GM18907 (cell line): ENCODE results near the gene DHRS13.
"Not testable (repeated sequence)": the region's sequence is repeated elsewhere in the genome, so short reads cannot be mapped to it uniquely, and the experiment has no call there.

Source experiments
- ATAC-seq: cut with Tn5 transposase; IDR thresholded peaks from one replicate; pipeline ENCODE4 v1.9.1; 2021; ENCODE audit warnings: mild to moderate bottlenecking, moderate library complexity; ENCODE audit not compliant: unreplicated experiment

Gene DHRS13

DNA sequence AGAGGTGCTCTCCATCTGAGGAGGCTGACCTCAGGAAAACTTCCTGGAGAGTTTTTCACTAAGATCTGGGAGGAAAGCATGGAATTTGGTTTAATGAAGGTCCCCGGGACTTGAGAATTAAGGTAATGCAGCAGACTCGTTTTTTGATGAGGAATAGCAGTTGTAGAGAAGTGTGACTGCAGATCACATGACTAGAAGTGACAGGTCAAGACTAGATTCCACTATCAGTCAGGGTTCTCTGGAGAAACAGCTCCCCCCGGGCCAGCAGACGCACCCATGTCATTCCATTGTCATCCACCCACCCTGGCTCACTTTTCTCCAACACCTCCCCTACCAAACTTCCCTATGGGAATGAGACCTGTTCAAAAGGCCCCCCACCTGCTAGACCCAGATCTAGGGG, 1.9 kb upstream of the DHRS13 start:
- ATAC-seq, result no peak

GRCh38 chr17:28903546-28903841, 615 bp upstream of the DHRS13 start:
- not testable (repeated sequence) for ATAC-seq

DNA sequence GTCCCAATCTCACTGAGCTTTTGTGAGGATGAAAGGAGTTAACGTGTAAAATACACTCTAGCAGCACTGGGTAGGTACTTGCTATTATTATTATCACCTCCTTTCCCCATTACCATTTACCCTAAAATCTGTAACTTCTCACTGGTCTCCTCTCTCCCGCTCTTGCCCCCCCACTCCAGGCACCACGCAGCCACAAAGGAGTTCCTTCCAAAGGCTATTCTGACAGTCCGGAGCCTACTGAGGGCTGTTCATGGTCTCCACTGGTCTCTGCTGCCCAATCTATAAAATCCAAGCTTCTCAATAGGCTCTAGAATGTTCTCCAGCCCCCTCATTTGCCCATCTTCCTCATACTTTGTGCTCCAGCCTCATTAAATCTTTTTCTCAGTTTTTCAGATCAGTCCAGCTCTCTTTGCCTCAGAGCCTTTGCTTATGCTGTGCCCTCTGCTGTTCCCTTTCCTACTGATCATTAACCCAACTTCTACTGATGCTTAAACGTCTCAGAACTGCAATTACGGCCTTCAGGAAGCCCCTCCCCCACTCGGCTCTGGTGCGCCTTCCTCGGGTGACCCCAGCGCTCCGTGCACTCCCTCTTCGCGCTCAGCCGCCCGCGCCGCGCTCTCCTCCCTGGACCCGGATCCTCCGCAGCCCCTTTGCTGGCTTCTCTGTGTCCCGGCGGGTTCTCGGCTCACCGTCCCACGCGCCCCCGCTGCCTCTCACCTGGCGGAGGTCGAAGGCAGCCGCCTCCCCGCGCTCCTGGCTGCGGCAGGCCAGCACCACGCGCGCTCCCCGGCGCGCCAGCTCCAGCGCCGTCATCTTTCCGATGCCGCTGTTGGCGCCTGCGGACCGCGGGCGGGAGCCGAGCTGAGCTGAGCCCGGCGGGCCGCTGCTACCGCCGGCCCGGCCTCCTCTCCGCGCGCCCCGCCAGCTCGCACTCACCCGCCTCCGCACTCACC, 737 bp downstream of the DHRS13 start:
- peak; percentile 43 for ATAC-seq

DNA sequence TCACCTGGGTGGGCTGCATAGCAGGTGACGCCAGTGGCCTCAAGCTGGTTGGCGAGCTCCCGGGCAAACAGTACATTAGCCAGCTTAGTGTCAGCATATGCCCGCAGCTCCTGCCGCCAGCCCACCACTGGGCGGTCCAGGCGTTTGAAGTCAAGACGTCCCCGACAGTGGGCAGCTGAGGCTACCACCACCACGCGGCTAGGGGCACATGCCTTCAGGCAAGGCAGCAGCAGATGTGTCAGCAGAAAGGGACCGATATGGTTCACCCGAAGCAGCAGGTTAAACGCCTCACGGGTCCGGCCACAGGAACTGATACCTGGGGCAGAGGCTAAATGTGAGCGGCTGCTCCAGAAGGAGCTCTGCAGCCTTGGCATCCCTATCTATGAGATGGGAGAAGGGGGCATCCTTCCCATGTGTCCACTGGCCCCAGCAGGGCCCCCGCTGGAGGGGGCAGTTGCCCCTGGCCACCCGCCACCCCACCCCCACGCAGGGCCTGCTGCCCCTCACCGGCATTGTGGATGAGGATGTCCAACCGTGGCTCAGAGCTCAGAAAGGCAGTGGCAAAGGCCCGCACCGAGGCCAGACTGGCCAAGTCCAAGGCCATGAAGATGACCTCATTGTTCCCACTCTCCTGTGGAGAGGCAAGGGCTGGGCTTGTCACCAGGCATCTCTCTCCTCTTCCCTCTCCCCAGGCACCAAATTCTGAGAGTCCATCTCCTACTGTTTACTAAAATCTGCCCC, 1.7 kb downstream of the DHRS13 start:
- no peak for ATAC-seq

DNA sequence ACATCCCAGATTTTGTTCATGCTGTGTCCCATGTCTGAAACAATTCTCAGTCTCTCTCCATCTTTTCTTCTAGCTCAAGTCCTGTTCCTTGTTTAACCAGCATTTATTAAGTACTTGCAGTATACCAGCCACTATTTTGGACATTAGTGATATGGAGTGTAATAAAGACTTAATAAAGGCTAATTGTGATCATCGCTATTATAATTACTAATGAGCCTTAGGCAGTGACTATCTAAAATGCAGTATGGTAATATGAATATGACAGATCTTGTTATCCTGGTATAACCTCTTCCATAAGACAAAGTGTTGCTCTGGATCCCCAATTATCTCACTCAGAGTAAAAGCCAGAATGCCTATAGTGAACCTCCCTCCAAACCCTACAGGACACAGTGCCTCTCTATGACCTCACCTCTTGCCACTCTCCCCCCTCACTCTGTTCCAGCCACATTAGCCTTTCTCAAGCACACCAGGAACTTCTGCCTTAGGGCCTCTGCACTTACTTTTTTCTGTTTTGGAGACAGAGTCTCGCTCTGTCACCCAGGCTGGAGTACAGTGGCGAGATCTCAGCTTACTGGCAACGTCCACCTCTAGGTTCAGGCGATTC, 3.6 kb downstream of the DHRS13 start:
- no peak for ATAC-seq

GRCh38 chr17:28898527-28898955, 4.3 kb downstream of the DHRS13 start:
- no peak for ATAC-seq

DNA sequence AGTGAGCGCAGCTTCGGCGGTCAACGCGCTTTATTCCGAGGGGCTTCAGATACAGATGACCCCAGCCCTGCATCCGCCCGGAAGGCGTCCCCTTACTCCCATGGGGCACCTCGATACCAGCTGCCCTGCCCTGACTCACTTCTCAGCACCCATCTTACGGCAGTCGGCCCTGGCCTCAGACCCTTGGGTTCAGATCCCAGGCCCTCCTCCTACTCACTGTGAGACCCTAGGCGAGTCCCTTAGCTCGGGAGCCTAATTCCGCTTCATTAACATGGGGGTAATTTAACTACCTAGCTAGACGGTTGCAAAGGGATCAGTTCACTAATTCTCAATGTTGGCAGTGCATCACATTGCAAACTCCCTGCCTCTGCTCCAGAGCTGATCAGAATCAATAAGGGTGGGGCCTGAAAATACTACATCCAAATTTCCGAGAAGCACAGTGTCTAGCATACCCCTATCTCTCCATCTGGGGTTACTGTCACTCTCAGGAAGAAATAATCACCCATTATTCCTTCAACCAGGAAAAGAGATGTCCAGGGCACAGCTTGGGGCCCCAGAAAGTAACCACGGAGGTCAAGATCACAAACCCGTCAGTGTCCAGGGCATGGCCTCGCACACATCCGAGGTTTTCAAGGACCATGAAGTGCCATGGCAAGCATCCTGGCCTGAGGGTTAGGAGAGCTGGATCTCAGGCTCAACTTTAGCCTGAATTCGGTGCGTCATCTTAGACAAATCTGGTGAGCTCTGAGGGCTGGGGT, 4.9 kb downstream of the DHRS13 start:
- ATAC-seq, result no peak

DNA sequence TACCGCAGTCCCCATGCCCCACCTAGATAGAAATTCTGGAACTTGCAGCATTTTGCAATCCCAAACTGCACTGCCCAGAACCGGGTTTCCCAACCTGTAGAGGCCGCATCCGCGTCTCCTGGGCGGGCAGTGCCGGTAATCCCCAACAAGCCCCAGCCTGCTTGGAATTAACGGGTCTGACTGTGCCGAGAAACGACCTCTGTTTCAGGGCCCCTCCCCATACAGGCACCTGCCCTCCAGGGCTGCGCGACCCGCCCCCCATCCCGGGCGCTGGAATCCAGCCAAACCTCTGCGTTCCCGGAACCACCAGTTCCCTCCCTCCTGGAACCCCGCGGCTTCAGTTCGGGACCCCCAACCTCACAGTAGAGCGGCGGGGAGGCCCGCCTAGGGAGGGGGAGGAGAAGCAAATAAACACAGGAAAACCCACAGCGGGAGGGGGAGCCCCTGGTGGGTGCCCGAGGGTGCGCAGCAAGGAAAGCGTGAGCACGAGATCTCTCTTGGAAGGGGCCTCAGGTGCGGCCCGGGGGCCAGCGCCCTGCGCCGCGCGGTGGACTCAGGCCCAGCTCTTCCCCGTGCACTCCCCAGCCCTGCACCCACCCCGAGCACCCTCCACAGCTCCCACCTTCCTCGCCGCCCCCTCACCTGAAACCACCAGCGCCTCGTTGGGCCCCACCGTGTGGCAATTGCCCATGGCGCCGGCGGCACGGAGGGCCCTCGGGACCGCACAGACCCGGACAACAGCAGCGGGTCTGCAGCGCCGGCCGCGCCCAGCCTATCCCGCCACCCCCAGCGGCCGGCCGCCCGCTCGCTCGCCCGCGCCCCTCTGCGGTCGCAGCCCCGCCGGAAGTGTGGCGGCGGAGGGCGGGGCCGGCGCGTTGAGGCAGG, 5.8 kb downstream of the DHRS13 start, which contains the start of gene FLOT2:
TSS of gene FLOT2 (minus strand) at position 850 of the 885 bp plus-strand sequence. CDS start at position 691, 159 bp downstream.
- no peak for ATAC-seq

- ATAC-seq, result no peak
These were observed 6.4 kb downstream of the DHRS13 start for GRCh38 chr17:28896491-28896883.

DNA sequence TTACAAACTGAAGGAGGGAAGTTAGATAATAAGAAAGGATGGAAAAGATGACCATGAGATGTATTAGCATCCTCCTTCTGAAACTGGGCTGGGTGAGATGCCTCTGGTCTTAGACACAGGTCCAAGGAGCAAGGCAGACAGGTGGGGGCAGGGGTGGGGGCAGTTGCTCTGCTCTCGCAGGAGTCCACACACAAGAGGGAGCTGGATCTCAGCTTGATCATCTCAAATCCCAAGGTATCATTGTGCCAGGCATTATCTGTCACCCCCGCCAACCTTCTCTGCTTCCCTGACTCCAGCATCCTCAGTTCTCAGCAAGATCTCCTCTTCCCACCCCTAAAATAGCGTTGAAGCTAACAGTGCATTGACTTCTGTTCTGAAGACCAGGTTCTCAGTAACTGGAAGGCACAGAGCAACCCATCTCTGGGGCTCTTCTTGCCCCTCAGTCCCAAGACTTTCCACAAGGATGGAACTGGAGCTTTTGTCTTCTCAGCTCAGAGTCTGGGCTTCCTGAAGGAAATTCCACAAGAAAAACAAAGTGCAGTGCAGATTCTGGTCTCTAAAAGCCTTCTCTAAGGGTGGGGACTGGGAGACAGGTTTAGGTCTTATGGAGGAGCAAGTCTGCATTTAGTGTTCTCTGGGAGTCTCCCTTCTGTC, 7.0 kb downstream of the DHRS13 start:
- ATAC-seq, result no peak

GRCh38 chr17:28893248-28894183, 9.4 kb downstream of the DHRS13 start:
- ATAC-seq, result peak; percentile 28

GRCh38 chr17:28892024-28892423, 10.9 kb downstream of the DHRS13 start:
- ATAC-seq, result no peak

DNA sequence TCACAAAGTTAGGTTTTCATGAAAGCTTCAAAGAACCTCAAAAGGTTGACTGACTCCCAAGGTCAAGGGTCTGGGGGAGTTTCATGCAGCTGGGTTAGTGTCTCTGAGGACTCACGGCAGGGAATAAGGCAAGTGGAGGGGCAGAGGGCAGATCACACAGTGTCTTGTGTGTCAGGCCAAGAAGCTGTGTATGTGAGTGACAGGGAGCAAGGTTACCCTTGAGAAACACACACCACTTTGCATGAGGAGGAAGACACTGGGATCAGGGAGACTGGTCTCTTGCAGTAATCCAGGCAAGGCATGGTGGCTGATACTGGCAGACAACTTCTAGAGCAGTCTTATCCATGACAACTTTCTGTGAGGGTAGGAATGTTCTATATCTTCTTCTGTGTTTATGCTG, 11.7 kb downstream of the DHRS13 start:
- no peak for ATAC-seq

- no peak for ATAC-seq
These were observed 12.9 kb downstream of the DHRS13 start for GRCh38 chr17:28889996-28890395.

- no peak for ATAC-seq
These were observed 14.0 kb downstream of the DHRS13 start for GRCh38 chr17:28888832-28889231.

DNA sequence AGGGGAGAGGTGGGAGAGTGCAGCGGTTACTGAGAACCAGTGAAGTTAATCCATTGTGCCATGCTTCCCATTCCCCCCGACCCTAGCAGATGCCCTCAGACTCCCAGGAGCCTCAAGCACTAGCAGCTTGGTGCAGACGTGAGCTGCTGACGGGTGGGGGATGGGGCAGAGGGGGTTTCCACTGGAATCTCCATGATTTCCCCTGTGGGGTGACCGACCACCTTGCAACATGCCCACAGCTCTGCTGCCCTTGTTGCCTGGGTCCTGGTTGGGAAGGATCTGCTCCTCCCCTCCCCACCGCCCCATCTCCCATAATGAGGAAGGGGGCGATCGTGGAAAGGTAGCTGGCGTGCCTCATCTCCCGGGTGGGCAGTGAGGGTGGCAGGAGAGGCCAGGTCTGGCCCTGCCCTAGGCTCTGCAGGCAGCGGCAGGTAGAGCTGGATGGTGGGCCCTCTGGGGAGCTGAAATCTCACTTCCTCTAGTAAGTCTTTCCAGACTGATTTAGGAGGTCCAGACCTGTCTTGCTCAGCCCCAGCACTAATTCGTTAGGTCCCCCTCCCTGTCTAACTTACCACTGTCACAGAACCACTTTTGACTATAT, 14.9 kb downstream of the DHRS13 start:
- ATAC-seq, result no peak

DNA sequence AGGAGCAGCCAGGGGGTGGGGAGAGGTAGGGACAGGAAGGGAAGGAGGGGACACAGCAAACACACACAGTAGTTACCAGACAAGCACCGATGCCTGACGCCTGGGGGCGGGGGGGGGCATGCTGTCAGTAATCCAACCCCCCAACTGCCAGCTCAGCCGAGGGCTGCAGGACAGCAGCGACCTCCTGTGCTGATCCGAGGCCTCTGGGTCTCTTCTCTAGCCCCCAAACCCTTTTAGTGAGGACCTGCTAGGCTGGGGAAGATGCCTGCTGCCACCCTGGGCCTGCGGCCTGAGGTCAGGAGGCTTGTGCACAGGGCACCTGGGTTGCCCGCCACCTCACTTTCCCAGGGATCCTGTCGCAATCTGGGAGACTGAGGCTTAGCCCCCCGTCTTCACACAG, 16.9 kb downstream of the DHRS13 start:
- ATAC-seq, result no peak

DNA sequence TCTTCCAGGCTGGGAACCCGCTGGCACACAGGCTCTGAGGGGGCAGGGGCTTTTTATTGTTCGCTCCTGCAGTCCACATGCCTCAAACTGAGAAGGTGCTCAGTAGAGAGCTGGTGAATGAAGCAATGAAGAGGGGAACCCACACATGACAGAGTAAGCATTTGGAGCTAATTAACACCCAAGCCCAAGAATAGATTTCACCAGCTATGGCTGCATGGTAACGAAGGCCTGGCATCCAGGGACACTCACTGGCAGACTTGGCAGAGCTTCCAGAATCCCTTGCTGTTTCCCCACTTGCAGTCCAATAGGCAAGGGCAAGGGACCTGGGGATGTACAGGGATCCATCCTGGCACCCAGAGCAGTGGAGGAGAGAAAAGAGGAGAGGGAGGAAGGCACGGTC, 17.5 kb downstream of the DHRS13 start:
- no peak for ATAC-seq
